Measurements from ENCODE around the gene RBL1.
"Not testable (repeated sequence)": the region's sequence is repeated elsewhere in the genome, so short reads cannot be mapped to it uniquely, and the experiment has no call there.

The RBL1 gene

DNA sequence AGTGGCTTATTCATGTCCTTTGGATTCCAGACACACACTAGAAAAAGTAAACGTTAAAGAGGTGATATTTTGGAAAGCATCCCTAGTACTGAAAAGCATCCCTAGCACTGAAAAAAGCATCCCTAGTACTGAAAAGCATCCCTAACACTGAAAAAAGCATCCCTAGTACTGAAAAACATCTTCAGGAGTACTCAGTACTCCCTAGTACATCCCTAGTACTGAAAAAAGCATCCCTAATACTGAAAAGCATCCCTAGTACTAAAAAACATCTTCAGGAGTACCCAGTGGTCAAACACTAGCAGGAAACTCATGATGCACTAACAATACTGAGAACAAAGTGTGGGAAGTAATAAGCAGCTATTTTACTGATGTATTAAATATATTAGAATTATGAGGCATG is 98.7 kb downstream of the RBL1 start:
- DNase-seq (ENCODE audit: low read depth in 4 of 4, low spot score in 1 of 4) = no peak

DNA sequence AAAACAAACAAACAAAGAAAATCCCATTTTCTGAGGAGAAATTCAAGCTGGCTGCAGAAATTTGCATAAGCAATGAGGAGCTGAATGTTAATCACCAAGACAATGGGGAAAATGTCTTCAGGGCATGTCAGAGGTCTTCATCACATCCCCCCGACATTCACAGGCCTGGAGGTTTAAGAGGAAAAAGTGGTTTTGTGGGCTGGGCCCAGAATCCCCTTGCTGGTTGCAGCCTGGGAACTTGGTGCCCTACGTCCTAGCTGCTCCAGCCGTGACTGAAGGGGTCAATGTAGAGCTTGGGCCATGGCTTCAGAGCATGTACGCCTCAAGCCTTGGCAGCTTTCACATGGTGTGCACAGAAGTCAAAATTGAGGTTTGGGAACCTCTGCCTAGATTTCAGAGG is 101.6 kb downstream of the RBL1 start:
- DNase-seq (ENCODE audit: low read depth in 4 of 4, low spot score in 1 of 4) = not testable (repeated sequence)

DNA sequence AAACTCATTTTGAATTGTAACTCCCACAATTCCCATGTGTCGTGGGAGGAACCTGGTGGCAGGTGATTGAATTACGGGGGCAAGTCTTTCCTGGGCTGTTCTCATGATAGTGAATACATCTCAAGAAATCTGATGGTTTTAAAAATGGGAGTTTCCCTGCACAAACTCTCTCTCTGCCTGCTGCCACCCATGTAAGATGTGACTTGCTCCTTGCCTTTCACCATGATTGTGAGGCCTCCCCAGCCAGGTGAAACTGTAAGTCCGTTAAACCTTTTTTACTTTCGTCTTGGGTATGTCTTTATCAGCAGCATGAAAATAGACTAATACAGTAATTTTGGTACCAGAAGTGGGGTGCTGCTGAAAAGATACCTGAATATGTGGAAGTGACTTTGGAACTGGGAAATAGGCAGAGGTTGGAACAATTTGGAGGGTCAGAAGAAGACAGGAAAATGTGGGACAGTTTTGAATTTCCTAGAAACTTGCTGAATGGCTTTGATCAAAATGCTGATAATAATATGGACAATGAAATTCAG is 102.9 kb downstream of the RBL1 start:
- DNase-seq (ENCODE audit: low read depth in 4 of 4, low spot score in 1 of 4) = no peak

DNA sequence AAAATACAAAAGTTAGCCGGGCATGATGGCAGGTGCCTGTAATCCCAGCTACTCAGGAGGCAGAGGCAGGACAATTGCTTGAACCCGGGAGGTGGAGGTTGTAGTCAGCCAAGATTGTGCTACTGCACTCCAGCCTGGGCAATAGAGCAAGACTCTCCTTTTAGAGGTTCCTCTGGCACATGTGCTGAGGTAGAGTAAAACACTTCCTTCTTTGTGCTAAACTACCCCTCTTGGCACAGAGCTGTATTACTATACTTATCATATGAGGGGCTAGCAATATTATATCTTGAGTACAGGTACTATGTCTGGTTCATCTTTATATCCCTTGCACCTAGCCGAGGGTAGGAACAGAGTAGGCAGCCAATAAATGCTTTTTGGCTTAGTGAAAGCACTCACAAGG is 104.1 kb downstream of the RBL1 start:
- no peak for DNase-seq (ENCODE audit: low read depth in 4 of 4, low spot score in 1 of 4)

DNA sequence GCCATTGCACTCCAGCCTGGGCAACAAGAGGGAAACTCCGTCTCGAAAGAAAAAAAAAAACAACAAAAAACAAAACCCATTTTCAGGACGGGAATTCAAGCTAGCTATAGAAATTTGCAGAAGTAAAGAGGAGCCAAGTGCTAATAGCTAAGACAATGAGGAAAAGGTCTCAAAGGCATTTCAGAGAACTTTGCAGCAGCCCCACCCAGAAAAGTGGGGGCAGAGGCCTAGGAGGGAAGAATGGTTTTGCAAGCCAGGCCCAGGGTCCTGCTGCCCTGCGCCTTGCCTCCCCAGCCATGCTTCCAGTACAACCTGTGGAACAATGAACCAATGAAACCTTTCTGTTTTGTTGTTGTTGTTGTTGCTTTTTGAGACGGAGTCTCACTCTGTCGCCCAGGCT is 106.0 kb downstream of the RBL1 start:
- DNase-seq (ENCODE audit: low read depth in 4 of 4, low spot score in 1 of 4) = no peak

DNA sequence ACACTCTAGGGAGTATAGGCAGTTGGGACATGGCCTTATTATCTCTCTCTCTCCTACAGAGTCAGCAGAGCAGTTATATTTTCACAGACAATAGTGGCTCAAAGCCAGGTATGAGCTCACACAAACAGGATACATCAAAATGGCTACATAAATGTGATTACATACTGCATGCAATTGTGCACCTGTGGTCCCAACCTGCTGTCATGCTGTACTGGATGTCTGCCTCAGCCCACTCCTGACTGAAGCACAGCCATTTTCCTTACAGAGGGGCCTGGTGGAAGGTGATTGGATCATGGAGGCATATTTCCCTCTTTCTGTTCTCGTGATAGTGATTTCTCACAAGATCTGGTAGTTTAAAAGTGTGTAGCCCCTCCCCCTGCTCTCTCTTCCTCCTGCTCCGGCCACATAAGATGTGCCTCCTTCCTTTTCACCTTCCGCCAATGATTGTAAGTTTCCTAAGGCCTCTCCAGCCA is 107.3 kb downstream of the RBL1 start:
- DNase-seq (ENCODE audit: low read depth in 4 of 4, low spot score in 1 of 4) = no peak

DNA sequence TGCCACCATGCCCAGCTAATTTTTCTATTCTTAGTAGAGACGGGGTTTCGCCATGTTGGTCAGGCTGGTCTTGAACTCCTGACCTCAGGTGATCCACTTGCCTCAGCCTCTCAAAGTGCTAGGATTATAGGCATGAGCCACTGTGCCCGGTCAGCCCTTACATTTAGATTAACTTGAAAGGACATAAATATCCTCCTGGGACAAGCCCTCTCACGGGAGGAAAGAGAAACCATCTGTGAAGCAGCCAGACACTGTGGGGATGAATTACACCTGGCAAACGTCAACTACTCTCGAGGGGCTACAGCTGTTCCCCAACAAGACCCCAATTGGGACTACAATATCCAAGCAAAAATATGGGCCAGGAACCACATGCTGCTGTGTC is 111.5 kb downstream of the RBL1 start:
- DNase-seq (ENCODE audit: low read depth in 4 of 4, low spot score in 1 of 4) = no peak

DNA sequence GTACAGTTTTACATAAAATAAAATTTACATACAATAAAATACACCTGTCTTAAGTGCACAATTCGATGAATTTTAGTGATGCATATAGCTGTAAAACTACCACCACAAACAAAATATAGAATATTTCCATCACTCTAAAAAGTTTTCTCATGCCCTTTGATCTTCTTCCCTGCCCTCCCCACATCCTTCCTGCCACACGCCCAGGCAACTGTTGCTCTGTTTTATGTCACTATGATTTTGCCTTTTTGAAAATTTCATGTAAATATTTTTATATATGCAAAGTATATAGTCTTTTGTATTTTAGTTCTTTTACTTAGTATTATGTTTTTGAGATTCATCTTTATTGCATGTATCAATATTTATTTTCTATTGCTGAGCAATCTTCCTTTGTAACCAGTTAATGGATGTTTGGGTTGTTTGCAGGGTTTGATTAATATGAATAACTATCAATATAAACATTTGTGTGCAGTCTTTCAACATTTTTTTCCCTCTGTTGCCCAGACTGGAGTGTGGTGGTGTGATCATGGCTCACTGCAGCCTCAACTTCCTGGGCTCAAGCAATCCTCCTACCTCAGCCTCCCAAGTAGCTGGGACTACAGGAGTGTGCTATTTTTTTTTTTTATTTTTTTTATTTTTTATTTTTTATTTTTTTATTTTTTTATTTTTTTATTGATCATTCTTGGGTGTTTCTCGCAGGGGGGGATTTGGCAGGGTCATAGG is 120.5 kb downstream of the RBL1 start:
- no peak for DNase-seq (ENCODE audit: low read depth in 4 of 4, low spot score in 1 of 4)

DNA sequence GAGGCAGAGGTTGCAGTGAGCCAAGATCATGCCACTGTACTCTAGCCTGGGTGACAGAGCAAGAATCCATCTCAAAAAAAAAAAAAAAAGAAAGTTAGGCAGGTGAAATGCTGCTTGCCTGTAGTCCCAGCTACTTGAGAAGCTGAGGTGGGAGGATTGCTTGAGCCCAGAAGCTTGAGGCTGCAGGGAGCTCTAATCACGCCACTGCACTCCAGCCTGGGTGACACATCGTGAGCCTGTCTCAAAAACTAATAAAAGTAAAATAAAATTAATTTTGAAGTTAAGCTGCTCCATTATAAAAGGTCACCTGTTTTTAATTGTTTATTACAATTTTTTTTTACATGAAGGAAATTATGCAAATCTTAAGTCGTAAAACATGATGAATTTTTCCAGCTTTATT is 121.1 kb downstream of the RBL1 start:
- DNase-seq (ENCODE audit: low read depth in 4 of 4, low spot score in 1 of 4) = no peak

DNA sequence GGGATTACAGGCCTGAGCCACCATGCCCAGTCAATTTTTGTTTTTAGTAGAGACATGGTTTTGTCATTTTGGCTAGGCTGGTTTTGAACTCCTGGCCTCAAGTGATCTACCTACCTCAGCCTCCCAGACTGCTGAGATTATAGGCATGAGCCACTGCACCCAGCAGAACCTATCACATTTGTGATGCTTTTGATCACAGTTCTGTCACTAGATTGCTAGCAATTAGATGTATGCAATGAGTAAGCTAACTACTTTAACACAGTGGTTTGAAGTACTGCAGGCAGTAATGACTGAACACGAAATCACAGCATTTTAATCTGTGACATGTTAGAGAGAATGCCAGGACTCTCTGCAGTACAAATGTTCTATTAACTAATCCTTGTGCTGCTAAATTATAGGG is 124.7 kb downstream of the RBL1 start:
- no peak for DNase-seq (ENCODE audit: low read depth in 4 of 4, low spot score in 1 of 4)

DNA sequence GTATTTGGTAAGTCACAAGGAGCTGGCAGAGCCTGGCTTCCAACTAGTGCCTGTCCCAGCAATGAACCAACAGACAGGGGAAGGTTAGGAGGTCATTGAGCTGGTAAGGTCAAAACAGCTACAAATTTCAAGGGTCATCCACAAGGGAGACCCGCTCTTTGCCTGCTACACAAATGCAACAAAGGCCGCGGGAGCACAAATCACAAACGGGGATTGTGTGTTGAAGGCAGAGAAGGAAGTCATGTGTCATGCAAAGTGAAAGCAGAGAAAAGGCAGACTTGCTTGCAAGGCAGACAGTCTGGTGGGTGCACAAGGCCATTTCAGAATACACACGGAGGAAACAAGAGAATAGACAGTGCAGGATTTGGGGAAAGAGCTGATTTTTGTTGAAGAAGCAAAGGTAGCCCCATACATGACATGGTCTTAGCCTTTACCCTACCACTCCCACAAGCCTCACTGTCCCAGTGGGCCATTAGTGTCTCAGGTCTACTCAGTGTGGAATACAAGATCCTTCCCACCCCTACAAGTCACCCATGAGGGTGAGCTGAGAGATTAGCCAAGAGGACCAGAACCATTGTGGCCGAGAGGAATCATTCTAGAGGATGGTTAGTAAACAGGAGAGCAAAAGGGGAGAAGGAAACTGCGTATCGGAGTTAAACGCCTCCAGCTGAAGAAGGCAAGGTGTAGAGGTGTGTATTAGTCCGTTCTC is 126.2 kb downstream of the RBL1 start:
- no peak for DNase-seq (ENCODE audit: low read depth in 4 of 4, low spot score in 1 of 4)

DNA sequence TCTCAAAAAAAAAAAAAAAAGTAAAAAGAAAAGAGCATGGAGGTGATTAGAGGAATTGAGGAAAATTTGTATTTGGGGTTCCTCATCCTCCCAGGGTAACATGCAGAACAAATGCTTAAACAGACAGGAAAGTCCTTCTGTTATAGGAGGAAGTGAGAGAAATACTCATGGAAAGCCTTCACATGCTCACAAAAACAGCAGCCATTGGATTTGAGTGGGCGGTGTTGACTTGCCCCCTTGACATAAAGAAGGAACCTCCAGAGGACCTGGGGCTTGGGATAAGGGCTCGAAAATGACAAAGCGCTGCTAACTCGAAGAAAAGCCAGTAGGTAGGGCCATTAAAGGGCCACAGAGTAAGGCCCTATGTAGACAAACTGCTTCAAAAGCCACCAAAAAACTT is 126.7 kb downstream of the RBL1 start:
- DNase-seq (ENCODE audit: low read depth in 4 of 4, low spot score in 1 of 4) = no peak

DNA sequence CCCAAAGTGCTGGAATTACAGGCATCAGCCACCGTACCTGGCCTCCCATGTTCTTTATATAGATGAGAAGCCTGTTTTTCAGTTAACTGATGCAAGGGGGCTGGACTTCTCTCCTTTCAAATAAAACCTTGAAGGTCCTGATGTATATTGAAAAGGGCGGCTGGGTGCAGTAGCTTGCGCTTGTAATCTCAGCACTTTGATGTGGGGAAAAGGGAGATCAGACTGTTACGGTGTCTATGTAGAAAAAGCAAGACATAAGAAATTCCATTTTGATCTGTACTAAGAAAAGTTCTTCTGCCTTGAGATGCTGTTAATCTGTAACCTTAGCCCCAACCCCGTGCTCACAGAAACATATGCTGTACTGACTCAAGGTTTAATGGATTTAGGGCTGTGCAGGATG is 128.2 kb downstream of the RBL1 start:
- DNase-seq (ENCODE audit: low read depth in 4 of 4, low spot score in 1 of 4) = no peak

DNA sequence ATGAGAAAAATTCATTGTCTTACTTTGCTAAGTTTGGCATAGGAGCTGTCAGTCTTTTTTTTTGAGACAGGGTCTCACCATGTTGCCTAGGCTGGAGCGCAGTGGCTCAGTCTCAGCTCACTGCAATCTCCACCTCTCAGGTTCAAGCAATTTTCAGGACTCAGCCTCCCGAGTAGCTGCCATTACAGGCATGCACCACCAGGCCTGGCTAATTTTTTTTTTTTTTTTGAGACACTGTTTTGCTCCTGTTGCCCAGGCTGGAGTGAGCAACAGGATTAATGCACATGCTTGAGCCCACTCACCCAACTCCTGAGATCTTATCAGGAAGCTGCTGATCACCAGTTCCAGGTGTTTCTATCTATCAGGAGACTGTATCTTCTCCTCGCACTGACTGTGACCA is 128.8 kb downstream of the RBL1 start:
- not testable (repeated sequence) for DNase-seq (ENCODE audit: low read depth in 4 of 4, low spot score in 1 of 4)

DNA sequence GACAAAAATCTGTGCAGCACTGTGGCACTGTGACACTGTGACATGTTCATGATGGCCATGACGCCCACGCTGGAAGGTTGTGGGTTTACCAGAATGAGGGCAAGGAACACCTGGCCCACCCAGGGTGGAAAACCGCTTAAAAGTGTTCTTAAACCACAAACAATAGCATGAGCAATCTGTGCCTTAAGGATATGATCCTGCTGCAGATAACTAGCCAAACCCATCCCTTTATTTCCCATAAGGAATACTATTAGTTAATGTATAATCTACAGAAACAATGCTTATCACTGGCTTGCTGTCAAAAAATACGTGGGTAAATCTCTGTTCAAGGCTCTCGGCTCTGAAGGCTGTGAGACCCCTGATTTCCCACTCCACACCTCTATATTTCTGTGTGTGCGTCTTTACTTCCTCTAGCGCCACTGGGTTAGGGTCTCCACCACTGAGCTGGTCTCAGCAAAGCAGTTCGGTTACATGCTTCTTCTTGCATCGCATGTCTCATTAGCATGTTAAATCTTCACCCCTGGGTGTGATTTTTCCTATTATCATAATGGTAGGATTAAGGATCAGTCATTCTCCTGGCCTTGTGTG is 133.3 kb downstream of the RBL1 start:
- DNase-seq (ENCODE audit: low read depth in 4 of 4, low spot score in 1 of 4) = not testable (repeated sequence)

DNA sequence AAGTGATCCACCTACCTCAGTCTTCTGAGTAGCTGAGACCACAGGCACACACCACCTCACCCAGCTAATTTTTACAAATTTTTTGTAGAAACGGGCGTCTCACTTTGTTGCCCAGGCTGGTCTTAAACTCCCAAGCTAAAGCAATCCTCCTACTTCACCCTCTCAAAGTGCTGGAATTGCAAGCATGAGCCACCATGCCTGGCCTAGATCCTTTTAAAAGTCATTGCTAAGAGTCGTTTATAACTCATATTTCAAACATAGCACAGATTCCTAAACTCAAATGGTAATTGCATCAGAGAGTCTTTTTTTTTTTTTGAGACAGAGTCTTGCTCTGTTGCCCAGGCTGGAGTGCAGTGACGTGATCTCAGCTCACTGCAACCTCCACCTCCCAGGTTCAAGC is 136.6 kb downstream of the RBL1 start:
- DNase-seq (ENCODE audit: low read depth in 4 of 4, low spot score in 1 of 4) = no peak

DNA sequence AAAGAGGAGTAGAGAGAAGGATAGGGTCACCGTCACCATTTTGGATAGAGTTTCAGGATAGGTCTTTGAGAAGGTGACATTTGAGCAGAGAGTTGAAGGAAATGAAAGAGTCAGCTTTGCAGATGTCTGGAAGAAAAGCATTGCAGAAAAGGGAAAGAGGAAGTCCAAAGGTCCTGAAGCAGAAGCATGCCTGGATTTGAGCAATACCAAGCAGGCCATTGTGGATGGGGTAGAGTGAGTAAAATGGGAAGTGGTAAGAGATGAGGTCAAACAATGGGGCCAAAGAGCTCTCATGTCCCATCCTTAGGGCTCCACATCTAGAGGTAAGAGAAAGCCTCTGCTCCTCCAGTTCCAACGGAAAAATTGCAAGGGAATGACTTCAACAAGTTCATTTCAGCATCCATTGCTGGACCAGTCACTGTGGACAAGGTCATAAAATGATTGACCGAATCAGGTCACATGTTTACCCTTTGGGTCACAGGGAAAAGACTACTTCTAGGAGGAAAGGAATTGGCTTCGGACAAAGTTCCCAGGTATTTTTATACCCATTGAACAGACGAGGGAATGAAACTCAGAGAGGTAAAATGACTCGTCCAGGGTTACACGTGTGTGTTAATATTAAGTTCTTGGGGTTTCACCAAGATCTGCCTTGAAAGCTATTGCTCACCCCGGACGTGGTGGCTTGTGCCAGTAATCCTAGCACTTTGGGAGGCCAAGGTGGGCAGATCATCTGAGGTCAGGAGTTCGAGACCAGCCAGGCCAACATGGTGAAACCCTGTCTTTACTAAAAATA is 137.7 kb downstream of the RBL1 start:
- DNase-seq (ENCODE audit: low read depth in 4 of 4, low spot score in 1 of 4) = no peak

DNA sequence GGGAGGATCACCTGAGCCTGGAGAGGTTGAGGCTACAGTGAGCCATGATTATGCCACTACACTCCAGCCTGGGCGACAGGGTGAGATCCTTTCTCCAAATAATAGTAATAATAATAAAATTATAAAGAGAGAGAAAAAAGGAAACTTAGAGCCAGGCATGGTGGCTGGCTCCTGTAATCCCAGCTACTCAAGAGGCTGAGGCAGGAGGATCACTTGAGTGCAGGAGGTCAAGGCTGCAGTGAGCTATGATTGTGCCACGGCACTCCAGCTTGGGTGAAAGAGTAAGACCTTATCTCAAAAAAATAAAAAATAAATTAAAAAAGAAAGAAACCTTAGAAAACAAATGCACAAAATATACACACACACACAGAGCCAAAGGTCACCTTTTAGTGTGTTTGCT is 139.1 kb downstream of the RBL1 start:
- DNase-seq (ENCODE audit: low read depth in 4 of 4, low spot score in 1 of 4) = no peak

DNA sequence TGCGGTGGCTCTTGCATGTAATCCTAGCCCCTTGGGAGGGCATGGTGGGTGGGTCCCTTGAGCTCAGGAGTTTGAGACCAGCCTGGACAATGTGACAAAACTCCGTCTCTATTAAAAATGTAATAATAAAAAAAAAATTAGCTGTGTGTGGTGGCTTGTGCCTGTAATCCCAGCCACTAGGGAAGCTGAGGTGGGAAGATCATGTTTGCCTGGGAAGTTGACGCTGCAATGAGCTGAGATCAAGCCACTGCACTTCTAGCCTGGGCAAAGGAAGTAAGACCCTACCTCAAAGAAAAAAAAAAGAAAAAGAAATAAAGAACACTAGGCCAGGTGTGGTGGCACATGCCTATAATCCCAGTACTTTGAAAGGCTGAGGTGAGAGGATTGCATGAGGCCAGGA is 139.8 kb downstream of the RBL1 start:
- DNase-seq (ENCODE audit: low read depth in 4 of 4, low spot score in 1 of 4) = no peak

DNA sequence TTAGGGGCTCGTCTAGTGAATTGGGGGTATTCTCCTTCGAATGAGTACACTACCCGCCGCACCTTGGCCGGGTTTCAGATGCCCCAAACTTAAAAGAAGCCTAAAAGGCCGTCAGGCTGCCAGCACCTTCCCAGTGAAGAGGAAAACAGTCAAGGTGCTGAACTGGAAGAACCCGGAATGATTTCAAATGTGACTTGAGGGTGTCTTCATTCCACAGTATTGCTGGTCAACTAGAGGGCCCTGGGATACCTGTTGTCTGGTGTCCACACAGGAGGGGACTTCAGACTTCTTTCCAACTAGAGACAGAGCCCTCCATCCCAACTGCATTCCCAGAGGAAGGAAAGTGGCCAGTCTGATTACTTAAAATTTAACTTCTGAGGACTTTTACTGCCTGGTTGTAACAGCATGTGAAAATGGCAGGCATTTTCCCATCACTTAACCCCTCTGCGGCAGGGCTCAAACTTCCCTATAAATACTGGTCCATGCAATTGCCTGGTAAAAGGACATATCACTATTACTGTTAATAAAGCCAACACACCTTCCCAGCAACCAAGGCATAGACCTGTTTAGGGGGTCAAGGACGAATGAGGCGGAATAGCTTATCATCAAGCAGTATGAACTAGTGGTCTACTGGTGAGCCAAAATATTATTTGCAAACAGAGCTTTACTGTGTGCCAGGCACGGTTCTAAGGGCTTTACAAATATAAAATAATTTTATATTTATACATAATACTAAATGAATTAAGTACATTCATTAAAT is 143.6 kb downstream of the RBL1 start:
- DNase-seq (ENCODE audit: low read depth in 4 of 4, low spot score in 1 of 4) = no peak

All from stimulated activated CD4-positive, alpha-beta T cell treated with anti-CD3 and anti-CD28 coated beads, Interleukin-1b, Interleukin-23, amount 100 ng/mL, for 24 hours (primary cell).